HG03108 (cell line): ENCODE results near the gene C1QA.
"Not testable (repeated sequence)": the region's sequence is repeated elsewhere in the genome, so short reads cannot be mapped to it uniquely, and the experiment has no call there.

ENCODE experiments used
- ATAC-seq: cut with Tn5 transposase; IDR thresholded peaks from one replicate; pipeline ENCODE4 v1.9.1; 2021; ENCODE audit warnings: moderate library complexity; ENCODE audit not compliant: unreplicated experiment

Gene C1QA

GRCh38 chr1:22671999-22672398 is 35.6 kb downstream of the C1QA start:
- no peak for ATAC-seq

- no peak for ATAC-seq
Observed at GRCh38 chr1:22673486-22674409, 37.3 kb downstream of the C1QA start.

DNA sequence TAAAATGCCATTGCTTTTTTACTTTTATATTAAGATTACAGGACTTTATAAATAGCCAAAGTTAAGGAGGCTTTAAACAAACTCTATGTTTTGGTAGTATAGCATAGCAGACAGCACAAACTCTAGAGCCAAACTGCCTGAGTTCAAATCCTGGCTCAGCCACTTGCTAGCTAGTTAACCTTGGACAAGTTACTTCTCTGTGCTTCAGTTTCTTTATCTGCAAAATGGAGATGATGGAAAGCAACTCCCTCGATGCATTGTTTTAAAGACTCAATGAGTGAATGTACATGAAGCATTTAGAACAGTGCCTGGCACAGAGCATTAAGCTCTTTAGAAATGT is 38.0 kb downstream of the C1QA start:
- no peak for ATAC-seq

- not testable (repeated sequence) for ATAC-seq
Observed at GRCh38 chr1:22676151-22676550, 39.7 kb downstream of the C1QA start.

DNA sequence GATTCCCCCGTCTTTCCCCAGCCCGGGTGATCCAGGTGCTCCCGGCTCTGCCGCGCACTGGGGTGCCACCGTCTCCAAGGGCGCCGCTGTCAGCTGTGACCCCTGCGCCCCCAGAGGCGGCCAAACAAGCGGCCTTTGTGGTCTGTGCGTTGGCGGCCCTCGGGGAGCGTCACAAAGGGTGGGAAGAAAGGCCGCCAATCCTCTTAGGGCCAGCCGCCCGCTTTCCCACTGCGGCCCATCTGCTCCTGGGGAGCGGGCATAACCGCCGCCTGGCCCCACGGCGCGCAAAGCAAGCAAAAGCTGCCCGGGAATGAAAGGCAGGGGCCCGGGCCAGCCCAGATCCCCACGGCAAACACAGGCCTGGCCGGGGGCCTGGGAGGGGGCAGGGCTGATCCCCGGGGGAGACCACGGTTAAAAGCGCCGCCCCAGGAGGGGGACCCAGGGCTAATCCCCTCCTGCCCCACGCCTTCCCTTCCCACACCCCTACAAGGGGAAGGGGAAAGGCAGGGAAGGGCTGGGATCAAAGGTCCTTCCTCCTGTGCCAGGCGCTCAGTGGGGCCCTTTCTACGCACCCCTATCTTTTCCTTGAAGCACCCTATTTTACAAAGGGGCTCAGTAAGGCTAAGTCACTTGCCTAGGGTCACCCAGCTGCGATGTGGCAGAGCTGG is 40.6 kb downstream of the C1QA start:
- no peak for ATAC-seq

DNA sequence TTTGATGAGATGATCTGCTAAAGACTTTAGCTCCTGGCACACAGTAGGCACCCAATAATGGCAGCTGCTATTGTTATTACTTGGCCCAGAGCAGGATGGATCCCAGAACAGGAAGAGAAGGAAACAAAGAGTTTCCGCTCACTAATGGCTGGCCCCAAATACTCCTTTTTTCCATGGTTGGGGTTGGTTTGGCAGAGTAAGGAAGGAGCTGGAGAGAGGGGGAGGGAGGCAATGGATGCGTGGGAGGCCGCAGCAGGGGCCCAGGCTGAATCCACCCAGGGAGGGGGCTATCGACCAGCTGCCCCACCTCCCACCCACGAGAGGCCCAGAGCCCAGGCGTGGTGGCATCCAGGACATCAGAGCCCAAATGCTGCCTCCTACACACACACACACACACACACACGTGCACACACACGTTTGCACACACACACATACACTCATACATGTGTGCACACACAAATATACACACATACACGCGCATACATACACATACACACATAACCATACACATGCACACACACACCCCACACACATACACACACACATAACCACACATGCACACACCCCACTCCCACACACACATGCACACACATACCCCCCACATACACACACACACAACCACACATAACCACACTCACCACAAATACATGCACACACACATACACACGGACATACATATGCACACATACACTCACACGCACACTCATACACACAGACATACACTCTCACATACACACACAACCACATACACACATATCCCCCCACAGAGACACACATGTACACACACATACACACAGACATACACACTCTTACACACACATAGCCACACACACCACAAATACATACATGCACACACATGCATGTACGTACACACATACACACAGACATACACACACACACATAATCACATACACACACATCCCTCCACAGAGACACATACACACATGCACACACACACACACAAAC is 41.8 kb downstream of the C1QA start:
- ATAC-seq: no peak

DNA sequence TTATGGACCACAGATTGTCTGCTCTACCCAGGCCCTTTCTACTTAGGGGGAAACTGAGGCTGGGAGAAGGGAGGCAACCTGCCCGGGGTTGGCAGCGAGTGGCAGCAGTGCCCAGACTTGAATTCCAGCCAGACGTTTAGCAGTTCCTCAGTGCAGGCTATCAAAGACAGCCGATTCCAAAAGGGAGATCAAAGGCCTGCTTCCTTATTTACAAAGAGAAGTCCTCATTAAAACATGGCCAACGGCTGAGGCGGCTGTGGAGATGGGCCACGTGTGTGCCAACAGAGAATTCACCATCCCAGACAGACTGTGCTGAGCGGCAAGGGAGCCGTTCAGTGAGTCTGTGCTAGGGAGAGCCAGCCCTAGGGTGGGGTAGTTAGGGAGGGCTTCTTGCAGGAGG is 44.3 kb downstream of the C1QA start:
- no peak for ATAC-seq

GRCh38 chr1:22681556-22682276 is 45.3 kb downstream of the C1QA start:
- ATAC-seq: no peak

DNA sequence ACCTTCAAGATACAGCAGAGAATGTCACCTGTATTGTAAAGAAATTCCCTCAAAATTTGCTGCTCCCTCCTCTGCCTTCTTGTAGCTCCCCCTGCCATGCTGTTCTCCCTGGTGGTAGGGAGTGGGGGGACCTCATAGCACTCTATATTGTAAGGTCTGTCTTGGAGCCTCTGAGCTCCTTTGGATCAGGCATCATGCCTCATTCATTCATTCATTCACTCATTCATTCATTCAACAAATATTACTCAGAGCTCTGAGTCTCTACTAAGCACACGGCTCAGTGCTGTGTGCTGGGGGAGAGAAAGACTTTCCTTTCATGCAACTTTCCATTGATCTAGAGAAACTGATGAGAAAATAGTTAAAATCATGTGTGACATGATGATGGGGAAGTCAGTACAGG is 47.1 kb downstream of the C1QA start:
- ATAC-seq: no peak

- no peak for ATAC-seq
Observed at GRCh38 chr1:22685591-22686059, 49.2 kb downstream of the C1QA start.

GRCh38 chr1:22687191-22687590 is 50.8 kb downstream of the C1QA start:
- ATAC-seq: no peak

DNA sequence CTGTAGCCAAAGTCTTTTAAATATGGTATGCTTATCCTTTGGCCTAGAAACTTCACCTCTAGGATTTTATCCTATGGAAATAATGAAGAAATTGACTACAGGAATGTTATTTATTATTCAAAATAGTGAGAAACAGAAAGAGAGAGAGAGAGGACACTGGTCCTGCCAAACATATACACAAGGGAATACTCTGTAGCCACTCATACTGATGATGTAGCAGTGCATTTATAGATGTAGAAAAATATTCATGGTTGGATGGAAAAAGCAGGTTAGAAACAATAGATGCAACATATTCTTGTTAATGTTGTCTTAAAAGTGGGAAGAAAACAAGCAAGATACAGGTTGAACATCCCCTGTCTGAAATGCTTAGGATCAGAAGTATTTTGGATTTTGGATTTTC is 52.0 kb downstream of the C1QA start:
- ATAC-seq: no peak
